ENCODE measurements around the gene STX7.

STX7 gene

GRCh38 chr6:132490024-132490423 lies 22.9 kb downstream of the STX7 start:
- no peaks in the 10 kb centered on the region for H3K4me1 ChIP-seq (ENCODE audit: control insufficient read depth, insufficient read depth, low read length)
- peaks cover 6 to 24% of the 10 kb centered on the region in 2 experiments; a peak in 2 of 3 replicates for H3K36me3 ChIP-seq (ENCODE audit: control insufficient read depth in 2 of 2, insufficient read depth in 1 of 2, low read length in 2 of 2)
- POLR2A ChIA-PET, result no interaction called here
- TF ChIP-seq ZFP37 (tag by site-specific recombination; IDR thresholded peaks at IDR 0.05) (no peak), ZNF214 (tag by site-specific recombination; IDR thresholded peaks at IDR 0.05; ENCODE audit: borderline replicate concordance) (no peak), ZNF148 (tag by site-specific recombination; IDR thresholded peaks at IDR 0.05; ENCODE audit: borderline replicate concordance) (no peak)
- CTCF ChIA-PET, result interaction anchor here (0.6 to 1.3 kb wide), 6 partner anchors 20 to 210 kb away, joined by 3 to 10 read pairs (median 4); partner anchors contain the start of gene STX7
- H3K9me3 ChIP-seq (ENCODE audit: control insufficient read depth, insufficient read depth, low read depth, low read length), result no peaks in the 10 kb centered on the region
- no peak overlapping the region for H3K4me3 ChIP-seq (ENCODE audit: low read depth, low read length)
- H3K27ac ChIP-seq (ENCODE audit: extremely low read depth, low read depth, low read length), result no peak overlapping the region

- no peak overlapping the region for H3K27ac ChIP-seq (ENCODE audit: extremely low read depth, low read depth, low read length)
Observed at GRCh38 chr6:132489376-132489775, 23.5 kb downstream of the STX7 start.

GRCh38 chr6:132487762-132488161 lies 25.2 kb downstream of the STX7 start:
- CTCF ChIA-PET, result interaction anchor here (0.7 to 10.2 kb wide), 7 partner anchors 187 to 572 kb away, joined by 3 to 289 read pairs (median 5); no protein-coding TSS in a partner anchor

More at GRCh38 chr6:132489376-132489775, 23.5 kb downstream of the STX7 start:
- Histone ChIP-seq H3K4me3 (ENCODE audit: low read depth, low read length) (no peak overlapping the region), H3K4me1 (ENCODE audit: control insufficient read depth, insufficient read depth, low read length) (no peaks in the 10 kb centered on the region), H3K9me3 (ENCODE audit: control insufficient read depth, insufficient read depth, low read depth, low read length) (no peaks in the 10 kb centered on the region), H3K36me3 (ENCODE audit: control insufficient read depth in 2 of 2, insufficient read depth in 1 of 2, low read length in 2 of 2) (peaks cover 6 to 18% of the 10 kb centered on the region in 2 experiments; a peak in 2 of 3 replicates)
- no peak for TF ChIP-seq ZNF239 (tag by site-specific recombination; IDR thresholded peaks at IDR 0.05)
- CTCF ChIA-PET, result interaction anchor here (0.6 to 8.7 kb wide), 6 partner anchors 21 to 210 kb away, joined by 3 to 289 read pairs (median 6); no protein-coding TSS in a partner anchor
- POLR2A ChIA-PET, result interaction anchor here (0.6 kb wide), 1 partner anchor 216 kb away, joined by 7 read pairs; no protein-coding TSS in a partner anchor

GRCh38 chr6:132484680-132485018 lies 28.3 kb downstream of the STX7 start:
- H3K4me3 ChIP-seq (ENCODE audit: low read depth, low read length), result no peak overlapping the region
- TF ChIP-seq ZNF624 (tag by site-specific recombination; IDR thresholded peaks at IDR 0.05) (no peak), ZNF138 (tag by site-specific recombination; IDR thresholded peaks at IDR 0.05; ENCODE audit: borderline replicate concordance) (no peak), ZNF639 (tag by site-specific recombination; IDR thresholded peaks at IDR 0.05) (no peak), ZBTB49 (tag by site-specific recombination; IDR thresholded peaks at IDR 0.05; ENCODE audit: low read depth) (no peak), ZNF677 (tag by site-specific recombination; IDR thresholded peaks at IDR 0.05) (no peak), MEIS1 (CRISPR knock-in tag; IDR thresholded peaks at IDR 0.05; ENCODE audit: borderline replicate concordance) (no peak), ZNF555 (tag by site-specific recombination; conservative IDR thresholded peaks at IDR 0.05) (no peak), KLF1 (tag by site-specific recombination; IDR thresholded peaks at IDR 0.05) (no peak)
- H3K9me3 ChIP-seq (ENCODE audit: control insufficient read depth, insufficient read depth, low read depth, low read length), result no peaks in the 10 kb centered on the region
- H3K36me3 ChIP-seq (ENCODE audit: control insufficient read depth in 2 of 2, insufficient read depth in 1 of 2, low read length in 2 of 2), result peaks cover 3 to 6% of the 10 kb centered on the region in 2 experiments; a peak in 2 of 3 replicates
- ChIA-PET CTCF (interaction anchor here (0.6 to 10.2 kb wide), 50 partner anchors 10 to 790 kb away, joined by 3 to 289 read pairs (median 5); partner anchors contain the start of gene STX7), POLR2A (interaction anchor here (1.1 kb wide), 1 partner anchor 205 kb away, joined by 3 read pairs; no protein-coding TSS in a partner anchor)
- H3K27ac ChIP-seq (ENCODE audit: extremely low read depth, low read depth, low read length), result no peak overlapping the region
- H3K4me1 ChIP-seq (ENCODE audit: control insufficient read depth, insufficient read depth, low read length), result peaks cover 5% of the 10 kb centered on the region

More at GRCh38 chr6:132487762-132488161, 25.2 kb downstream of the STX7 start:
- Histone ChIP-seq H3K4me1 (ENCODE audit: control insufficient read depth, insufficient read depth, low read length) (peaks cover 5% of the 10 kb centered on the region), H3K4me3 (ENCODE audit: low read depth, low read length) (no peak overlapping the region), H3K9me3 (ENCODE audit: control insufficient read depth, insufficient read depth, low read depth, low read length) (no peaks in the 10 kb centered on the region), H3K27ac (ENCODE audit: extremely low read depth, low read depth, low read length) (no peak overlapping the region), H3K36me3 (ENCODE audit: control insufficient read depth in 2 of 2, insufficient read depth in 1 of 2, low read length in 2 of 2) (peaks cover 6 to 7% of the 10 kb centered on the region in 2 experiments; a peak in 2 of 3 replicates)
- no peak for TF ChIP-seq GFI1B (tag by site-specific recombination; IDR thresholded peaks at IDR 0.05)
- no peak for TF ChIP-seq ZNF560 (tag by site-specific recombination; IDR thresholded peaks at IDR 0.05; ENCODE audit: borderline replicate concordance)
- TF ChIP-seq ZNF473 (tag by site-specific recombination; IDR thresholded peaks at IDR 0.05), result no peak
- TF ChIP-seq MZF1 (tag by site-specific recombination; IDR thresholded peaks at IDR 0.05; ENCODE audit: borderline replicate concordance), result no peak
- TF ChIP-seq ZNF155 (tag by site-specific recombination; IDR thresholded peaks at IDR 0.05), result no peak
- TF ChIP-seq ZNF76 (tag by site-specific recombination; IDR thresholded peaks at IDR 0.05; ENCODE audit: borderline replicate concordance, low read depth), result no peak
- TF ChIP-seq BCL11A (tag by site-specific recombination; IDR thresholded peaks at IDR 0.05; ENCODE audit: low read depth), result no peak
- TF ChIP-seq ZNF140 (tag by site-specific recombination; IDR thresholded peaks at IDR 0.05), result no peak
- no peak for TF ChIP-seq ZNF548 (tag by site-specific recombination; IDR thresholded peaks at IDR 0.05)
- TF ChIP-seq GLIS1 (tag by site-specific recombination; IDR thresholded peaks at IDR 0.05), result no peak
- TF ChIP-seq ZFP69B (tag by site-specific recombination; IDR thresholded peaks at IDR 0.05), result no peak
- no peak for TF ChIP-seq ZNF302 (tag by site-specific recombination; IDR thresholded peaks at IDR 0.05; ENCODE audit: low read depth)
- TF ChIP-seq ZNF792 (tag by site-specific recombination; IDR thresholded peaks at IDR 0.05), result no peak
- TF ChIP-seq ZNF211 (tag by site-specific recombination; IDR thresholded peaks at IDR 0.05; ENCODE audit: low read depth), result no peak
- no peak for TF ChIP-seq ZNF580 (tag by site-specific recombination; IDR thresholded peaks at IDR 0.05)
- TF ChIP-seq ZNF624 (tag by site-specific recombination; IDR thresholded peaks at IDR 0.05), result no peak
- no peak for TF ChIP-seq ZNF2 (tag by site-specific recombination; IDR thresholded peaks at IDR 0.05)
- TF ChIP-seq KLF7 (tag by site-specific recombination; IDR thresholded peaks at IDR 0.05; ENCODE audit: borderline replicate concordance), result no peak
- no peak for TF ChIP-seq ZNF701 (tag by site-specific recombination; IDR thresholded peaks at IDR 0.05)
- no peak for TF ChIP-seq ZNF621 (tag by site-specific recombination; IDR thresholded peaks at IDR 0.05)
- POLR2A ChIA-PET, result no interaction called here
